HG03097 (cell line): ENCODE data around the gene DMPK.
A peak's percentile ranks its signal among the peaks of the same experiment; 100 is the strongest.

Experiments
- ATAC-seq: cut with Tn5 transposase; IDR thresholded peaks from one replicate; pipeline ENCODE4 v1.9.1; 2021; ENCODE audit not compliant: unreplicated experiment, low FRiP score

DMPK gene

GRCh38 chr19:45771311-45771933, 10.9 kb downstream of the DMPK start:
- no peak for ATAC-seq

- ATAC-seq: peak; percentile 43
Measured at GRCh38 chr19:45770192-45771101, 11.8 kb downstream of the DMPK start.

GRCh38 chr19:45769821-45770191, 12.5 kb downstream of the DMPK start:
- no peak for ATAC-seq

GRCh38 chr19:45768984-45769782, 13.1 kb downstream of the DMPK start, which contains the start of gene SIX5:
Gene SIX5, minus strand, starts transcription at chr19:45769252. Its CDS starts 408 bp downstream, at chr19:45768844.
- ATAC-seq: peak; percentile 53

- ATAC-seq: no peak
Measured at GRCh38 chr19:45768655-45768983, 13.7 kb downstream of the DMPK start.

GRCh38 chr19:45767881-45768654, 14.2 kb downstream of the DMPK start:
- no peak for ATAC-seq

- ATAC-seq: no peak
Measured at GRCh38 chr19:45767410-45767880, 14.8 kb downstream of the DMPK start.

- no peak for ATAC-seq
Measured at GRCh38 chr19:45766869-45767346, 15.4 kb downstream of the DMPK start.

GRCh38 chr19:45766296-45766868, 15.9 kb downstream of the DMPK start:
- no peak for ATAC-seq

GRCh38 chr19:45765702-45766295, 16.5 kb downstream of the DMPK start:
- ATAC-seq: no peak

GRCh38 chr19:45764945-45765701, 17.2 kb downstream of the DMPK start:
- no peak for ATAC-seq

GRCh38 chr19:45764475-45764874, 17.8 kb downstream of the DMPK start:
- no peak for ATAC-seq

- ATAC-seq: no peak
Measured at GRCh38 chr19:45763691-45764294, 18.5 kb downstream of the DMPK start.

GRCh38 chr19:45762870-45763631, 19.2 kb downstream of the DMPK start:
- no peak for ATAC-seq

- ATAC-seq: no peak
Measured at GRCh38 chr19:45761714-45762113, 20.6 kb downstream of the DMPK start.

- no peak for ATAC-seq
Measured at GRCh38 chr19:45758921-45759320, 23.4 kb downstream of the DMPK start.

- no peak for ATAC-seq
Measured at GRCh38 chr19:45757695-45758094, 24.6 kb downstream of the DMPK start.

- no peak for ATAC-seq
Measured at GRCh38 chr19:45754323-45754722, 28.0 kb downstream of the DMPK start.
